ENCODE data around the gene TMEM184B.

The TMEM184B gene

DNA sequence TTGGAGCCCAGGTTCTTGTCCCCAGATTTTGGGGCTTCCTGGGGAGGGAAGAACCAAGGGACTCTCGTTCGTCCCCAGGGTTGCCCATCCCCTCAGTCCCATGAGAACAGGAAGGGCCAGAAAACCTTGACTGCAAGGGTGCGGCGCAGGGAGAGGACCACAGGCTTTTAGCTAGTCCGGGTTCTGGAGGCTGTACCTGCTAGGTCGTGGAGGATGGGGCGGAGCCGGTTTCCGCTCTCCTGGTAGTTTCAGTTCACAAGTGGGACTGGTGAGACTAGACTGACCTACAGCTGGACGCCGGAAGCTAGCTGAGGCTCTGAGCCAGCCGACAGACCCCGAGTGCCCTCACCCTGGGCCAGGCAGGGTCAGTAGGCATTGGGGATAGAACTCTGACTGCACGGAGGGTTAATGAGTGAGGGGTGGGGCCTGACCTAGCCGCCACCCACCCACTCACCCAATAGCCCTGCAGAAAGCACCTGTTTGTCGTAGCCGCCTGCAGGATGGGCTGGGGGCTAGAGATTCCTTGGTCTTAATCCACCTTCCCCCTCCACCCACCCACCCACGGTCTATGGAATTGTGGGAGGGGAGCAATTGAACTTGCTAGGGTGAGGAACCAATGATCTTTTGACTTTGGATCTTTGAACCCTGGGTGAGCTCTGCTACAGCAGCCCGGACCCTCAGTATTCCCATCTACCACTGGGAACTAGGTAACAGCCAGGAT is 69.6 kb downstream of the TMEM184B start:
- H3K4me3 ChIP-seq (ENCODE audit: insufficient read depth, low read length, poor library complexity, severe bottlenecking), result peak overlapping the region; percentile 61
- H3K9ac ChIP-seq (ENCODE audit: low read length), result peak overlapping the region; percentile 59
- H3K27ac ChIP-seq (ENCODE audit: low read depth, low read length), result no peak overlapping the region
- H3K9me2 ChIP-seq (replicated peaks; ENCODE audit: insufficient read depth, low read length), result no peaks in the 10 kb centered on the region
- peak overlapping the region; percentile 86 for H2AFZ ChIP-seq (ENCODE audit: low read depth, low read length, severe bottlenecking)
- H3K27me3 ChIP-seq (ENCODE audit: low read length), result no peaks in the 10 kb centered on the region
- H3K36me3 ChIP-seq (ENCODE audit: low read length), result no peaks in the 10 kb centered on the region
- no peaks in the 10 kb centered on the region for H3K79me2 ChIP-seq (ENCODE audit: insufficient read depth, low read length)
- H4K20me1 ChIP-seq (ENCODE audit: low read depth, low read length), result no peaks in the 10 kb centered on the region
- no peak for TF ChIP-seq EZH2phosphoT487 (conservative IDR thresholded peaks at IDR 0.05; ENCODE audit: low read length)
- TF ChIP-seq, protein P1, sequence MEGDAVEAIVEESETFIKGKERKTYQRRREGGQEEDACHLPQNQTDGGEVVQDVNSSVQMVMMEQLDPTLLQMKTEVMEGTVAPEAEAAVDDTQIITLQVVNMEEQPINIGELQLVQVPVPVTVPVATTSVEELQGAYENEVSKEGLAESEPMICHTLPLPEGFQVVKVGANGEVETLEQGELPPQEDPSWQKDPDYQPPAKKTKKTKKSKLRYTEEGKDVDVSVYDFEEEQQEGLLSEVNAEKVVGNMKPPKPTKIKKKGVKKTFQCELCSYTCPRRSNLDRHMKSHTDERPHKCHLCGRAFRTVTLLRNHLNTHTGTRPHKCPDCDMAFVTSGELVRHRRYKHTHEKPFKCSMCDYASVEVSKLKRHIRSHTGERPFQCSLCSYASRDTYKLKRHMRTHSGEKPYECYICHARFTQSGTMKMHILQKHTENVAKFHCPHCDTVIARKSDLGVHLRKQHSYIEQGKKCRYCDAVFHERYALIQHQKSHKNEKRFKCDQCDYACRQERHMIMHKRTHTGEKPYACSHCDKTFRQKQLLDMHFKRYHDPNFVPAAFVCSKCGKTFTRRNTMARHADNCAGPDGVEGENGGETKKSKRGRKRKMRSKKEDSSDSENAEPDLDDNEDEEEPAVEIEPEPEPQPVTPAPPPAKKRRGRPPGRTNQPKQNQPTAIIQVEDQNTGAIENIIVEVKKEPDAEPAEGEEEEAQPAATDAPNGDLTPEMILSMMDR (IDR thresholded peaks at IDR 0.05; ENCODE audit: insufficient read depth, low read length, poor library complexity, severe bottlenecking), result no peak
- no peaks in the 10 kb centered on the region for H3K9me3 ChIP-seq (ENCODE audit: insufficient read depth, low read length)
- peaks cover 12% of the 10 kb centered on the region for H3F3A ChIP-seq (ENCODE audit: insufficient read depth)
- H3K4me2 ChIP-seq (ENCODE audit: low read depth, low read length, poor library complexity, severe bottlenecking), result peak overlapping the region; percentile 53

DNA sequence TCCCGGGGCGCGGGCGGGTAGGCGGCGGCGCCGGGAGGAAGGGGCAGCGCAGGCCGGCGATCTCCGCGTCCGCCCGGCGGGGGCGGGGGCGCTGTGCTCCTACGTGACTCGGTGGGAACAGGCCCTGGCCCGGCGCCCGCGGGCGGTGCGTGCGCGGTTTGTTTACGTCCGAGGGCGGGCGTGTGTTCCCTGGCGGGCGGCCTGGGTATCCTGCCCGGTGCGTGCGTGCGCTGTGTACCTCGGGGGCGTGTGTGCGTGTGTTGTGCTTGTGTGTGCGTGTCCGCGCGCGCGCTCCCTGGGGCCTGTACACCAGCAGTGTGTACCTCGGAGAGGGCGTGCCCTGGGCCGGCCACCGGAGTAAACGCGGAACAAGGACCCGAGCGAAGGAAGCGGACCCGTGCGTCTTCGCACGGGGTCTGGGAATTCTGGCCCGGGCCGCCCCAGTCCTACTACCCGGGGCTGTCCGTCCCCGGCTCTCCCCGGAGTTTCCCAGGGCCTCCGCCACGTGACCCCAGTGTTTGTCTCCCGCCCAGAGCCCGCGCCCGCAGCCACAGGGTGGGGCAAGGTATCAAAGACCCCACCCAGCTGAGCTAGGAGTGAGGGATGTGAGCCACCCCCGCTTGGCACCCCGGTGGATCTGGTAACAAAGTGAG is 70.2 kb downstream of the TMEM184B start:
- Histone ChIP-seq H4K20me1 (ENCODE audit: low read depth, low read length) (no peaks in the 10 kb centered on the region), H3K79me2 (ENCODE audit: insufficient read depth, low read length) (no peaks in the 10 kb centered on the region), H2AFZ (ENCODE audit: low read depth, low read length, severe bottlenecking) (peak overlapping the region; percentile 86), H3K4me2 (ENCODE audit: low read depth, low read length, poor library complexity, severe bottlenecking) (peak overlapping the region; percentile 53), H3K36me3 (ENCODE audit: low read length) (no peaks in the 10 kb centered on the region), H3K9me2 (replicated peaks; ENCODE audit: insufficient read depth, low read length) (no peaks in the 10 kb centered on the region), H3K4me3 (ENCODE audit: insufficient read depth, low read length, poor library complexity, severe bottlenecking) (peak overlapping the region; percentile 61), H3K27ac (ENCODE audit: low read depth, low read length) (no peak overlapping the region), H3K27me3 (ENCODE audit: low read length) (no peaks in the 10 kb centered on the region), H3K9ac (ENCODE audit: low read length) (peak overlapping the region; percentile 59), H3K9me3 (ENCODE audit: insufficient read depth, low read length) (no peaks in the 10 kb centered on the region), H3F3A (ENCODE audit: insufficient read depth) (peaks cover 12% of the 10 kb centered on the region)
- TF ChIP-seq, protein P1 (IDR thresholded peaks at IDR 0.05; ENCODE audit: insufficient read depth, low read length, poor library complexity, severe bottlenecking), result no peak
- no peak for TF ChIP-seq EZH2phosphoT487 (conservative IDR thresholded peaks at IDR 0.05; ENCODE audit: low read length)

GRCh38 chr22:38201711-38202436 is 70.9 kb downstream of the TMEM184B start, which contains the start of gene MAFF:
TSS of gene MAFF (plus strand) at chr22:38201994. CDS start at chr22:38213854, 11,860 bp downstream.
- H3K27ac ChIP-seq (ENCODE audit: low read depth, low read length), result no peak within 1 kb of the TSS
- peak within 1 kb of the TSS; percentile 59 for H3K9ac ChIP-seq (ENCODE audit: low read length)
- H3K4me2 ChIP-seq (ENCODE audit: low read depth, low read length, poor library complexity, severe bottlenecking), result peak within 1 kb of the TSS; percentile 53
- no peaks in the 10 kb centered on the region for H4K20me1 ChIP-seq (ENCODE audit: low read depth, low read length)
- H3K9me3 ChIP-seq (ENCODE audit: insufficient read depth, low read length), result no peaks in the 10 kb centered on the region
- no peaks in the 10 kb centered on the region for H3K79me2 ChIP-seq (ENCODE audit: insufficient read depth, low read length)
- peak within 1 kb of the TSS; percentile 61 for H3K4me3 ChIP-seq (ENCODE audit: insufficient read depth, low read length, poor library complexity, severe bottlenecking)
- no peaks in the 10 kb centered on the region for H3K27me3 ChIP-seq (ENCODE audit: low read length)
- H3K36me3 ChIP-seq (ENCODE audit: low read length), result no peaks in the 10 kb centered on the region
- no peak for TF ChIP-seq EZH2phosphoT487 (conservative IDR thresholded peaks at IDR 0.05; ENCODE audit: low read length)
- TF ChIP-seq, protein P1 (IDR thresholded peaks at IDR 0.05; ENCODE audit: insufficient read depth, low read length, poor library complexity, severe bottlenecking), result peak; percentile 10
- H3F3A ChIP-seq (ENCODE audit: insufficient read depth), result peaks cover 12% of the 10 kb centered on the region
- no peaks in the 10 kb centered on the region for H3K9me2 ChIP-seq (replicated peaks; ENCODE audit: insufficient read depth, low read length)
- H2AFZ ChIP-seq (ENCODE audit: low read depth, low read length, severe bottlenecking), result peak within 1 kb of the TSS; percentile 86

Measured in SU-DHL-6 (cell line).